CD4-positive, alpha-beta T cell treated with Interferon gamma for 1 hour (primary cell): ENCODE data around the gene AOC2.
A peak's percentile ranks its signal among the peaks of the same experiment; 100 is the strongest.
"Not testable (repeated sequence)": the region's sequence is repeated elsewhere in the genome, so short reads cannot be mapped to it uniquely, and the experiment has no call there.

ENCODE experiments used
- DNase-seq: peaks from one replicate; pipeline ENCODE4 v3.0.0-alpha.2; 2020

AOC2 gene

DNA sequence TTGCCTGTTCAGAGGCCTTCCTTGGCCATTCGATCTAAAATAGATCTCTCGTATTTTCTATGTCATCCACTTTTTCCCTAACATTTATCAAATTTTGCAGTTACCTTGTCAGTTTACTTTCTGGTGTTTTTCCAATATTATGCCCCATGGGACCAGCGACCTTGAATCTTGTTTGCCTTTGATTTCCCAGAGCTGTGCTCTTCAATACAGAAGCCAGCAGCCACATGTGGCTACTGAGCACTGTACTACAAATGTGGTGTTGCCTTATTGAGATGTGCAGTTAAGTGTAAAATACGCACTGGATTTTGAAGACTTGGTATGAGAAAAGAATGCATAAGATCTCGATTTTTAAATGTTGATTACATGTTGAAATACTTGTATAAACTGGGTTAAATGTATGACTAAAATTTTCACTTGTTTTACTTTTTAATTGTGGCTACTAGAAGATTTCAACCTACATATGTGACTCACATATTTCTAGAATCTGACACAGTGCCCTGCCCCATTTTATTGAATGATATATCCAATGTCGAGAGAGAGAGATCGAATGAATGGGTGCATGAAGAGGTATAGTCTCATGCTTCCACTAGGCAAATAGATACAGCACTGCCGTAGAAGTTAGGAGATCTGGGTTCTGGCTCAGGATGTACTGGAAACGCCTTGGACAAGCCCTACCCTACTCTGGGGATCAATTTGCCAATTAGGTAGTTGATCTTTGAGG, 12.0 kb upstream of the AOC2 start:
- DNase-seq: no peak

DNA sequence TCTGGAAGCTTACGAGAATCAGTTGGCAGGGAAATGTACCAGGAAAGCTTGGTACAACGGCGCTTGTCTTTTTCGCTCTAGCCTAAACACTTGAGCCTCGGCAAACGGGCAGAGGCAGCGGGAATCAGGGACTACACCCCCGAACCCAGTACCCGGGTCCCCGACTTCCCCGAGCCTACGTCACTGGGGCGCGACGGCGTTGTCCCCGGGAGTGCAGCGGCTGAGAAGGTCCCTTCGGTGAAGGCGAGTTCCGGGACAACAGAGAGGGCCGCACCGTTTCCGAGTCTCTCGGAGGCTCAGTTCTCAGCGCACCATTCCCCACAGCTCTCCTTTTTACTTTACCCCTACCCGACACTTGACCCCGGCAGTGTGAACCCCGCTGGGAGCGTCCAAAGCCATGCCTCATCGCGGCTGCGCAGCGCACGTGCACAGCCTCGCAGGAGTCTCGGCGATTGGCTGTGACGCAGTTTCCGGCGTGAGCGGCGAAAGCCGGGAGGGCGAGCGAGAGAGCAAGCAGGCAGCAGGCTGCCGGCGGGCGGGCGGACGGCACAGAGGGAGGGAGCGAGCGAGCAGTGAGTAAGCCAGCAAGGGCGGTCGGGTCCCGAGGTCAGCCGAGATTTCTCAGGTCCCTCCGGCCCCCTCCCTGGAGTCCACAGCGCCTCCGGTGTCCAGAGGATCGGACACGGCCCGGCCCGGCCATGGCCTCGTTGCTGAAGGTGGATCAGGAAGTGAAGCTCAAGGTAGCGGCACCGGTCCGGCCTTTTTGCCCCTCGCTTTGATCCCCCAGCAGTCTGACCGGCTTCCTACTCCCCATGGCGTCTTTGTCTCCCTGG, 11.2 kb upstream of the AOC2 start, which contains the start of gene PSME3:
Gene PSME3 (plus strand): TSS at position 464 of the 833 bp plus-strand sequence. CDS start 235 bp downstream, at position 699.
- DNase-seq: peak; percentile 88

DNA sequence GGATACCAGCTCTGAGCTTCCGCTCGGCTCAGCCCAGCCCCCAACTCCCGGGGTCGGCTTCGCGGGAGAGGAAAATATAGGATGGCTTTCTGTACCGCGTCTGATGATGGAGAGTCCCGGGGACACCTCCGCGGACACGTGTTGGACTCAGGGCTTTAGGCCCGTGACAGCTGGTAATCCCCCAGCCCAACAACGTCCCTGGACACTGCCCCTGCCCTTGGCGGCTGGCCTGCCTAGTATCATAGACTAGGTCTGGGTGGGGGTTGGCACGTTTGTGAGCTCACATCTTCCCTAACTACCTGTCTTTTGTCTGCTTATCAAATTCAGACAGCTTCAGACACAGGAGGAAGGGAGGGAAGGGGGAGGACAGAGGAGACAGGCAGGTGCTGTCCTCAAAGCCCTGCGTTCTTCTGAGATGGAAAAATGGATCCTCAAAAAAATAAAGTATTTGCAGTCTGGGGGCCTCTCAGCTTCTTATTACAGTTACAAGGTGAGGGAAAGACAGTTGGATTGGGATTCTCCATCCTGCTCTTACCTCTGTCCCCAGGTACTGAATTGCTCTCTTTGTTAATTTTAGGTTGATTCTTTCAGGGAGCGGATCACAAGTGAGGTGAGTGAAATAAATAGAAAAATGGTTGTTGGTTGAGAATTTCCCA, 10.5 kb upstream of the AOC2 start:
- no peak for DNase-seq

DNA sequence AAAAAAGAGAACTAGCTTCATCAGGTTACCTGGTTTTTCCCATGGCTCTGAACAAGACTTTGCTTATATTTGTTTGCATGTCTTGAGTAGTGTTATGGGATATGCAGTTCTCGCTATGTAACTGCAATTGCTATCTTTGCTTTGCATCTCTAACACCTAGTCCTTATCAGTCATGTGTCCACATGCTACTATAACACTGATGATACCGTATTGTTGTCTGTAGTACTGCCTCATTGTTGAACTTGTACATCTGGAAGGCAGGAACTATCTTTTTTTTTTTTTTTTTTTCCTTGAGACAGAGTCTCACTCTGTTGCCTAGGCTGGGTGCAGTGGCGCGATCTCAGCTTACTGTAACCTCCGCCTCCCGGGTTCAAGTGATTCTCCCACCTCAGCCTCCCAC, 8.6 kb upstream of the AOC2 start:
- DNase-seq: no peak

DNA sequence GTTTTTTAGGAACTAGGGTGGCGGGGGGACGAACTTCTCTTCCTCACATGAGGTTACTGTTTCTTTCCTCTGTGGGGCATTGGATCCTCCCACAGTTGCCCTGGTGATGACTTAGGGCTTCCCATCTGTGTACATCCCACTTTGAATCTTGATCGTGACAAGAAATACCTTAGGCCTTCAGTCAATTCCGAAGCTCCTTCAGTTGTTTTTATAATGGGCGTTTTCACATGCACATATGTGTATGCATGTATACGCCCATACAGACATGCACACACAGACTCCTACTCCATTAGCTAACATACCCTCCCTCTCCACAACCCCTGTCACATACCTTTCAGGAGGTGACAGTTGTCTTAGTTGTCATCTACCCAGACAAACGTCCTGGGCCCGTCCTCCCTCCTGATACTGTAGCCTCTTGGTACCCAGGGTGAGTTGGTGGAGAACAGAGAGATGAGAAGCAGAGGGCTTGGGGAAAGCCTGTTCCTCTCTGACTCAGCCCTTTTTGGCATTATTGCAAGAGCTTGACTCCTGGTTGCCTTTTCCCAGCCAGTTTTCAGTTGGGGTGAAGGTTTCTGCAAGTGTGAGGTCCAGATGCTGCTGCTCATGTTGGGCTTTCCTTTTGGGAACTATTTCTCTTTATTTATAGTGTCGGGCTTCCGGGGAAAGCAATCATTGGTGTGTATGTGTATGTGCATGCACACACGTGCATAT, 2.2 kb upstream of the AOC2 start:
- DNase-seq: no peak

DNA sequence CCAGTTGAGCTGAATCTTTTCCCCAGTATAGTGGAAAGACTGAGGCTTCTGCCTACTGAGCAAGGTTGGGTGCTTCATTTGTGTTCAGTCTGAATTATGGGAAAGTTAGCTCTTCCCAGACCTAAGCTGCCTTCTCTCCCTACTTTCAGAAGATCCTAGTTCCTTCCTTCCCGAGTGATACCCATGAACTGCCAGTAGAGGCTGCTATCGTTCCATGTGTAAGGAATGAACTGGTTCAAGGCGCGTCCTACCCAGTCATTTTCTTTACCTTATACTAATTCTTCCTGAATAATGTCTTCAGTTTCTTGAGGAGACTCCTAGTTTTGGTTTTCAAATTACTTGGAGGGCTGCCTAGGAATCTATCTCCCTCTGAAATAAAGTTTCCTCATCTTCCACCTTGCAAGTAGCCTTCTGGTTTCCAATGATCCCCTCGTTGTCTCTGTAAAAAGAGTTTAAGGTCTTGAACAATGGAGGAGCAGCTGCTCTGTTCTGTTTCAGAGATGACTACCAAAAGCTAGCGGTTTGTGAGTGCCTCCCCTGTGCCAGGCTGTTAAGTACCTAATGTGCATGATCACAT, 934 bp upstream of the AOC2 start:
- DNase-seq: no peak

DNA sequence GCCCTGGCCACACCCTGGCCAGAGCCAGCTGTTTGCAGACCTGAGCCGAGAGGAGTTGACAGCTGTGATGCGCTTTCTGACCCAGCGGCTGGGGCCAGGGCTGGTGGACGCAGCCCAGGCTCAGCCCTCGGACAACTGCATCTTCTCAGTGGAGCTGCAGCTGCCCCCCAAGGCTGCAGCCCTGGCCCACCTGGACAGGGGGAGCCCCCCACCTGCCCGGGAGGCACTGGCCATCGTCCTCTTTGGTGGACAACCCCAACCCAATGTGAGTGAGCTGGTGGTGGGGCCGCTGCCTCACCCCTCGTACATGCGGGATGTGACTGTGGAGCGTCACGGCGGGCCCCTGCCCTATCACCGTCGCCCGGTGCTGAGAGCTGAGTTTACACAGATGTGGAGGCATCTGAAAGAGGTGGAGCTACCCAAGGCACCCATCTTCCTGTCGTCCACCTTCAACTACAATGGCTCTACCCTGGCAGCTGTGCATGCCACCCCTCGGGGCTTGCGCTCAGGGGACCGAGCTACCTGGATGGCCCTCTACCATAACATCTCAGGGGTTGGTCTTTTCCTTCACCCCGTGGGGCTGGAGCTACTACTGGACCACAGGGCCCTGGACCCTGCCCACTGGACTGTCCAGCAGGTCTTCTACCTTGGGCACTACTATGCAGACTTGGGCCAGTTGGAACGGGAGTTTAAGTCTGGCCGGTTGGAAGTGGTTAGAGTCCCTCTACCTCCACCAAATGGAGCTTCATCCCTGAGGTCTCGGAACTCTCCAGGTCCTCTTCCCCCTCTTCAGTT, 578 bp downstream of the AOC2 start:
- DNase-seq: no peak

DNA sequence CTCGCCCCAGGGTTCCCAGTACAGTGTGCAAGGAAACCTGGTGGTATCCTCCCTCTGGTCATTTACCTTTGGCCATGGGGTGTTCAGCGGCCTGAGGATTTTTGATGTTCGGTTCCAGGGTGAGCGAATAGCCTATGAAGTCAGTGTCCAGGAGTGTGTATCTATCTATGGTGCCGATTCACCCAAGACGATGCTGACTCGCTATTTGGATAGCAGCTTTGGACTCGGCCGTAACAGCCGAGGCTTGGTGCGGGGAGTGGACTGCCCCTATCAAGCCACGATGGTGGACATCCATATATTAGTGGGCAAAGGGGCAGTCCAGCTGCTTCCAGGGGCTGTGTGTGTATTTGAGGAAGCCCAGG, 1.2 kb downstream of the AOC2 start:
- no peak for DNase-seq

DNA sequence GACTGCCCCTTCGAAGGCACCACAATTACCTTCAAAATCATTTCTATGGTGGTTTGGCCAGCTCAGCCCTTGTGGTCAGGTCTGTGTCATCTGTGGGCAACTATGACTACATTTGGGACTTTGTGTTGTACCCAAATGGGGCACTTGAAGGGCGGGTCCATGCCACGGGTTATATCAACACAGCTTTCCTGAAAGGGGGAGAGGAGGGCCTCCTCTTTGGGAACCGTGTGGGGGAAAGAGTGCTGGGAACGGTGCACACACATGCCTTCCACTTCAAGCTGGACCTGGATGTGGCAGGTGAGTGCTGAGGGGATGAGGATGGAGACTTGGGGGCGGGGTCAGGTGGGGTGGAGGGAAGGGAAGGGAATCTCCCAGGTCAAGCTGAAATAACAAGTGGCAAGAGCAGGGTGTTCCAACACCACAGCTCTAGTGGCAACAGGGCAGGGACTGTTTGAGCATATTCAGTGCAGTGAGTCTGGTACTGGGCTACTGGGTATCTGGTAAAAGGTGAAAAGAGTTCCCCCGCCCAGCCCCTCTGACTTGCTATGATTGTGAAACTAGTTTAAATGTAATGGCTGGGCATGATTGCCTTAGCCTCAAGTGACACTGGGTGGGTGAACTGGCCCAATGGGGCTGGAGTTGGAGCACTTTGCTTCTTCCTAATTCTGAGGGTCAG, 1.7 kb downstream of the AOC2 start:
- DNase-seq: no peak

DNA sequence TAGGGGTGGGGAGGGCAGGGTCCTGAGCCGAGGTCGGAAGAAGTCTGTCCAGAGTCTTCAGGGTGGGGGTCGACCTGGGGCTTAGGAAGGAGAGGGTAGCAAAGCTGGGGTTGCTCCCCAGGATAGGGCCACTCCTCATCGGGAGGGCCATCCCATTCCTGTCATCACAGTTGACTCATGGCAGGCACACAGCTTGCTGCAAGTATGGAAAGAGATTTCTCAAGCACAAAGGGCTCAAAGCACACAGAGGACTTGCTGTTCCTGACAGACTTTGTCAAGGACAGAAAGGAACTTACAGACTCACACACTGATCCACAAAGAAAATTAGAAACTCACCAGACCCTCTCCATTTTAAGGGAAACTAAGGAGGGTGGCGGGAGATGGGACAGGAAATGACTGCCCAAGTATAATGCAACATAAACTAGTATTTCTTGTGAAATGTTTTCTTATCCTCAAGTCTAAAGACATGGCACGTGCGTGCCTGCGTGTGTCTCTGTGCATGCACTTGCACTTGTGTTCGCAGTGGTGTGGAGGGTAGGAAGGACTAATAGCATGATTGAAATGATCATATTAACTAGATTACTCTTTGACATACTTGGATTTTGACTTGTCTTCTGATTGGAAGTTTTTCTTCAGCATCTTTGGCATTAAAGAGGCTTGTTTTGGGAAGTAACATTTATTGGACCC, 2.4 kb downstream of the AOC2 start:
- DNase-seq: no peak

DNA sequence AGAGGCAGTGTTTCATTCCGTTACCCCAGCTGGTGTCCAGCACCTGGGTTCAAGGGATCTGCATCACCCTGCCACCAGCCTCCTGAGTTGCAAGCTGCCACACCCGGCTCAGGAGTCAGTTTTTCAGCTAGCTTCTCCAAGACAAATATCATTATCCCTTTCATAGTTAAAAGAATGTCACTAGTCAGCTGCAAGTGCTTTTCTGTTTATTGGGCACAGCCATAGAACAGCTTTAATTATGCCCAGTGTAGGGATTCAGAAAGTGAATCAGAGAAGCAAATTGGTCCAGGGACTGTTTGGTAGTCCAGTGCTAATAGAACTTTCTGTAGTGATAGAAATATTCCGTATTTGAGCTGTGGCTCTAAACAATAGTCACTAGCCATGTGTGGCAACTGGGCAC, 3.7 kb downstream of the AOC2 start:
- DNase-seq: no peak

DNA sequence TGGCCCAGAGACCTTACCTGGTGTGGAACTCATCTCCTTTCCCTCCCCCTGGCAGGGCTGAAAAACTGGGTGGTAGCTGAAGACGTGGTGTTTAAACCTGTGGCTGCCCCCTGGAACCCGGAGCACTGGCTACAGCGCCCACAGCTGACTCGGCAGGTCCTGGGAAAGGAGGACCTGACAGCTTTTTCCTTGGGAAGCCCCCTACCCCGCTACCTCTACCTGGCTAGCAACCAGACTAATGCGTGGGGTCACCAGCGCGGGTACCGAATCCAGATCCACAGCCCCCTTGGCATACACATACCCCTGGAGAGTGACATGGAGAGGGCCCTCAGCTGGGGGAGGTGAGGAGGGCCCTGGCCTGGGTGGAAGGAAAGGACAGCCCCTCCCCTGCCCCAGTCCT, 4.7 kb downstream of the AOC2 start:
- no peak for DNase-seq

DNA sequence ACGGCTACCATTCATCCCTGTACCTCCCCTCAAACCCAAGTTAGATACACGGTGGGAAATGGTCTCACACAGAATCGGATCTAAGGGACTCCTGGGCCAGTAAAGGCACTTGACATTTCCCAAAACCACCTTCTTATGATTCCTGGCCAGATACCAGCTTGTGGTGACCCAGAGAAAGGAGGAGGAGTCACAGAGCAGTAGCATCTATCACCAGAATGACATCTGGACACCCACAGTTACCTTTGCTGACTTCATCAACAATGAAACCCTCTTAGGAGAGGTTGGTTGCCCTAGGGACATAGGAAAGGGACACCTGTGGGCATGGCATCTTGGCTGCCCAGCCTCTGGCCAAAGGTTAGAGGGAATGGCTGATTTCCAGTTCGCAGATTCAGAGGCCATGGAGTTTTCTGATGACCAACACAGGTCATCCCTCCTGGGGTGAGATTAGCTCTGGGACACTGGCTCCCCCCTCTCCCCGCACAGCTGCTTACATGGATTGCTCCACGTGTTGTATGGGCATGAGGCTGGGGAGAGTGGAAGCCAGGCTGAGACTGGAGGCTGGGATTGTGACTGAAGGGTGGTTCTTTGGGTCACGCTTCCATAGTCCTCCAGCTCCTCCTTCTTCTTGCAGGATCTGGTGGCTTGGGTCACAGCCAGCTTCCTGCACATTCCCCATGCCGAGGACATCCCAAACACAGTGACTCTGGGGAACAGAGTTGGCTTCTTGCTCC, 5.2 kb downstream of the AOC2 start:
- no peak for DNase-seq

DNA sequence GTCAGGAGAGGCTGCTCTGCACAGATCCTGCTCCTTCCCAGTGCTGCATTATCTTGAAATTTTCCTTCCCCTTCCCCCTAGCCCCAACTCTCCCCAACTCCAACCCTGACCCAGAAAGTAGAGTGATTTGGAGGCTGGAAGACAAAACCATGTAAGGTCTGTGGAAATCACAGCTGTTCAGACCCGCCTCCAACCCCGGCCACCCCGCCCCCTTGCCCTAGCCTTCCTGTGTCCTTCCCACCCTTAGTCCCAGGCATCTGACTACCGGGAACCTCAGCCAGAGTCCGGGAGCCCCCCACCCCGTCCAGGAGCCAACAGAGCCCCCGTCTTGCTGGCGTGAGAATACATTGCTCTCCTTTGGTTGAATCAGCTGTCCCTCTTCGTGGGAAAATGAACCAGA, 6.6 kb downstream of the AOC2 start, which contains the start of gene AOC3:
Gene AOC3 (plus strand): TSS at position 246 of the 400 bp plus-strand sequence. CDS start 145 bp downstream, at position 391.
- no peak for DNase-seq

DNA sequence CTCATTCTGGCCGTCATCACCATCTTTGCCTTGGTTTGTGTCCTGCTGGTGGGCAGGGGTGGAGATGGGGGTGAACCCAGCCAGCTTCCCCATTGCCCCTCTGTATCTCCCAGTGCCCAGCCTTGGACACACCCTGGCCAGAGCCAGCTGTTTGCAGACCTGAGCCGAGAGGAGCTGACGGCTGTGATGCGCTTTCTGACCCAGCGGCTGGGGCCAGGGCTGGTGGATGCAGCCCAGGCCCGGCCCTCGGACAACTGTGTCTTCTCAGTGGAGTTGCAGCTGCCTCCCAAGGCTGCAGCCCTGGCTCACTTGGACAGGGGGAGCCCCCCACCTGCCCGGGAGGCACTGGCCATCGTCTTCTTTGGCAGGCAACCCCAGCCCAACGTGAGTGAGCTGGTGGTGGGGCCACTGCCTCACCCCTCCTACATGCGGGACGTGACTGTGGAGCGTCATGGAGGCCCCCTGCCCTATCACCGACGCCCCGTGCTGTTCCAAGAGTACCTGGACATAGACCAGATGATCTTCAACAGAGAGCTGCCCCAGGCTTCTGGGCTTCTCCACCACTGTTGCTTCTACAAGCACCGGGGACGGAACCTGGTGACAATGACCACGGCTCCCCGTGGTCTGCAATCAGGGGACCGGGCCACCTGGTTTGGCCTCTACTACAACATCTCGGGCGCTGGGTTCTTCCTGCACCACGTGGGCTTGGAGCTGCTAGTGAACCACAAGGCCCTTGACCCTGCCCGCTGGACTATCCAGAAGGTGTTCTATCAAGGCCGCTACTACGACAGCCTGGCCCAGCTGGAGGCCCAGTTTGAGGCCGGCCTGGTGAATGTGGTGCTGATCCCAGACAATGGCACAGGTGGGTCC, 7.2 kb downstream of the AOC2 start:
- DNase-seq: not testable (repeated sequence)

DNA sequence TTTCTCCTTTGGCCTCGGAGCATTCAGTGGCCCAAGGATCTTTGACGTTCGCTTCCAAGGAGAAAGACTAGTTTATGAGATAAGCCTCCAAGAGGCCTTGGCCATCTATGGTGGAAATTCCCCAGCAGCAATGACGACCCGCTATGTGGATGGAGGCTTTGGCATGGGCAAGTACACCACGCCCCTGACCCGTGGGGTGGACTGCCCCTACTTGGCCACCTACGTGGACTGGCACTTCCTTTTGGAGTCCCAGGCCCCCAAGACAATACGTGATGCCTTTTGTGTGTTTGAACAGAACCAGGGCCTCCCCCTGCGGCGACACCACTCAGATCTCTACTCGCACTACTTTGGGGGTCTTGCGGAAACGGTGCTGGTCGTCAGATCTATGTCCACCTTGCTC, 8.0 kb downstream of the AOC2 start:
- DNase-seq: no peak

DNA sequence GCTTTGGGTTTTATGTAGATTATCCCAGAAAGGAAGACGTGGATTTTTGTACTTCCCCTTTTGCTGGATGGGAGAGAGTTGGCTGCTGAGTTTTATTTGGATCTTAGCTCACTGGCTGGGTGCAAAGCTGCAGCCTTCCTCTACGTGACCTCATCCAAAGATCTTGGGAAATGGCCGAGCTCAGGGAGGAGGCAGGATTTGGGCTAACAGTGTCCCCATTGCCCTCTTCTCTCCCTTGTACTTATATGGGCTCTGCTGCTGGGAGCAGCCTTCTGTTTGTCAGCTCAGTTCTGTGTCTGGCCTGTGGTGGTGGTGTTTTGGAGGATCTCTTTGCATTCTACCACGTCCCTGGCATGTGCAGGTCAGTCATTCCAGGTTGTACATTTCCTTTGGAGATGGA, 8.6 kb downstream of the AOC2 start:
- no peak for DNase-seq

DNA sequence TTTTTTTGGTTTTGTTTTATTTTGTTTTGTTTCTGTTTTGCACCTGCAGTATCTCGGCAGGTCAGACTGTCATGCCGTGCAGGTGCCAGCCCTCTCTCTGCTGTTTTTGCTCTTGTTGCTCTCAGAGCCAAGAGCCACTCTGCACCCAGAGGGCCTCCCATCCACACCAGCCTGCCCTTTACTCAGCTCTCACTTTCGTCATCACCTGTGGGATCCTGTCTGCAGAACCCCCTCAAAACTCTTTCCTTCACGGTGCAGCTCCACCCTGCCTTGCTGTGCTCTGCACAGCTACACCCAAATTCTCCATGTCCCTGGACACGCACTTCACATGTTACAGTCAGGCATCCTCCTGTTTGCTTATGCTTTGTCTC, 9.2 kb downstream of the AOC2 start:
- DNase-seq: no peak
